GM12891 (cell line): Measurements from ENCODE around the gene TMEM106C.

ENCODE experiments used
- PAX5 ChIP-seq: IDR thresholded peaks from 2 replicates; pipeline ENCODE4 v1.6.1; 2011; ENCODE audit warnings: low read length, moderate library complexity, mild to moderate bottlenecking; ENCODE audit not compliant: insufficient read depth, severe bottlenecking
- POLR2A ChIP-seq: IDR thresholded peaks from 2 replicates; pipeline ENCODE4 v1.6.1; 2011; ENCODE audit warnings: low read depth, low read length, control low read depth
- POLR2AphosphoS5 ChIP-seq: IDR thresholded peaks from 2 replicates; pipeline ENCODE4 v1.6.1; 2011; ENCODE audit warnings: low read depth, low read length, control low read depth
- POU2F2 ChIP-seq: IDR thresholded peaks from 2 replicates; pipeline ENCODE4 v1.6.1; 2011; ENCODE audit warnings: low read depth, mild to moderate bottlenecking, control low read depth, low read length, moderate library complexity
- SPI1 ChIP-seq: IDR thresholded peaks from 2 replicates; pipeline ENCODE4 v1.6.1; 2011; ENCODE audit warnings: low read depth, low read length, control low read depth
- TAF1 ChIP-seq: IDR thresholded peaks from 2 replicates; pipeline ENCODE4 v1.6.1; 2011; ENCODE audit warnings: low read depth, low read length, control low read depth

GRCh38 chr12:48000878-48001504 is 37.6 kb downstream of the TMEM106C start:
- TF ChIP-seq POLR2AphosphoS5, result no peak
- TF ChIP-seq POLR2A, result no peak
- TF ChIP-seq SPI1, result no peak
- no peak for TF ChIP-seq TAF1
- no peak for TF ChIP-seq PAX5
- no peak for TF ChIP-seq POU2F2
